T47D (cell line): Measurements from ENCODE around the gene FAM120B.

Source experiments
- DNase-seq, 2 experiments: peaks; one replicate each; pipeline versions ENCODE4 v3.0.0 to v3.0.0-alpha.2; 2011 to 2012; ENCODE audit warnings: low read depth in 1 of 2, low spot score in 1 of 2
- JUND ChIP-seq: IDR thresholded peaks from 2 replicates; pipeline ENCODE4 v1.6.1; 2012; ENCODE audit warnings: low read depth
- in situ Hi-C: cut with HindIII; loops from 2 replicates; pipeline ENCODE4 v1.10.0; 2016; ENCODE audit warnings: low sequenced_read_pairs, low pct_unique_long_range_greater_than_20kb

Gene FAM120B

GRCh38 chr6:170448751-170449630, 142.4 kb downstream of the FAM120B start:
- no peak for DNase-seq
- no peak for TF ChIP-seq JUND
- in situ Hi-C loops: no loop called here

GRCh38 chr6:170449835-170450753, 143.5 kb downstream of the FAM120B start:
- in situ Hi-C loops: no loop called here
- no peak for TF ChIP-seq JUND
- DNase-seq: no peak

- no peak for DNase-seq
- no peak for TF ChIP-seq JUND
- in situ Hi-C loops: no loop called here
Measured at GRCh38 chr6:170450916-170451761, 144.6 kb downstream of the FAM120B start.

- DNase-seq: no peak
- no peak for TF ChIP-seq JUND
- in situ Hi-C loops: no loop called here
Measured at GRCh38 chr6:170451762-170452651, 145.4 kb downstream of the FAM120B start.

- DNase-seq: no peak
- TF ChIP-seq JUND: no peak
- in situ Hi-C loops: no loop called here
Measured at GRCh38 chr6:170452767-170453545, 146.4 kb downstream of the FAM120B start.

- no peak for DNase-seq
- TF ChIP-seq JUND: no peak
- in situ Hi-C loops: no loop called here
Measured at GRCh38 chr6:170453586-170454511, 147.3 kb downstream of the FAM120B start.

- in situ Hi-C loops: no loop called here
- no peak for TF ChIP-seq JUND
- no peak for DNase-seq
Measured at GRCh38 chr6:170454512-170455285, 148.1 kb downstream of the FAM120B start.

DNA sequence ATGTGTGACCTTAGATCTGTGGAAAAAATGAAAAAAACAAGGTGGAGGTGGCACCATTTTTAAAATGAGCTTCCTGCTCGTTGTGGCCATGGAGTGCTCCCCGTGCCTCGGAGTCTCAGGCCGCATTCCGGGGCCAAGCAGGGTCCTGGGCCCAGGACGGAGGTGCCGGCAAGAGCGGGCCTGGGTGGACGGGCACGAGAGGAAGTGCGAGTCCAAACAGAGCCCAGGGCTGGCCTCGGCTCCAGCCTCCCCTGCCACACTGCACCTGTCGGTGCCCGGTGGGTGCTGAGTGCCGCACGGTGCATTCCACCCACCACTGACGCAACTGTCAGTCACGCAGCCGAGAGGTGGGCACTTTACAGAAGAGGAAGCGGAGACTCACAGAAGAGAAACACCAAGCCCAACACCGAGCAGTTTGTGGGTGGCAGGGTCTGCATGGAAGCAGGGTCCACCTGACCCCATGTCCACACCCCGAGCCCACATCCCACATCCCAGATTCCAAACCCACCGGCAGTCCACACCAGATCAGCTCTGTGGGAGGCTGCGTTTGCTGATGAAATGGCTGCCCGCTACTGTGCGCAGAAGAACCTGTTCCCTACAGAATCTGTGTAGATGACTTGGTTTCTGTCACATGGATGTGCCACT, 148.9 kb downstream of the FAM120B start:
- DNase-seq: no peak
- no peak for TF ChIP-seq JUND
- in situ Hi-C loops: no loop called here

DNA sequence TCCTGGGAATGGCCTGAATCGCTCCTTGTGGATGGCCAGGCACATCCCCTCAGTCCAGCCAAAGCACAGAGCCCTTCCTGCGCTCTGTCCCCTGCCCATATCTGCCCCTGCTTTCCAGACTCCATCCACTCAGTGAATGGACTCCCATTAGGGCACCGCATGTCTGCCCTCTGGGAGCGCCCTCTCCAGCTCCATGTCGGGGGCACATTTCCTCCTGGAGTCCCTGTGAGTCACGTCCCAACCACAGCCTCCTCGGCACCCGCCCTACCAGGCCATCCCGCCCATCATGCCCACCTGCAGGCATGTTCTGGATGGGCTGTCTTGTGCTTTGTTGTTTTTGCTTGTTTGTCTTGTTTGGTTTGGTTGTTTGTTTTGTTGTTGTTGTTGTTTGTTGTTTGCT, 149.8 kb downstream of the FAM120B start:
- no peak for DNase-seq
- TF ChIP-seq JUND: no peak
- in situ Hi-C loops: no loop called here
